HUDEP-2 (cell line): ENCODE results near the gene IGF2.
A peak's percentile ranks its signal among the peaks of the same experiment; 100 is the strongest.

ENCODE experiments used
- DNase-seq, 76 experiments: peaks; one replicate each; lab custom pipeline; 2025; ENCODE audit not compliant: unreplicated experiment in 76 of 76; lab: John Stamatoyannopoulos, UW

Gene IGF2

GRCh38 chr11:2171591-2172003, 32.4 kb upstream of the IGF2 start, which contains the start of gene TH:
Gene TH (minus strand): TSS chr11:2171815. CDS start chr11:2171786, 29 bp downstream.
- DNase-seq, result no peak

GRCh38 chr11:2169626-2170570, 30.7 kb upstream of the IGF2 start:
- no peak for DNase-seq

- DNase-seq, result no peak
Observed at GRCh38 chr11:2169005-2169378, 29.8 kb upstream of the IGF2 start.

- no peak for DNase-seq
Observed at GRCh38 chr11:2168286-2169004, 29.3 kb upstream of the IGF2 start.

GRCh38 chr11:2167141-2168045, 28.2 kb upstream of the IGF2 start:
- no peak for DNase-seq

- DNase-seq, result peak in 13 of 76 experiments; percentile 4 to 49 (median 9)
Observed at GRCh38 chr11:2166091-2166851, 27.1 kb upstream of the IGF2 start.

GRCh38 chr11:2165571-2165970, 26.4 kb upstream of the IGF2 start:
- no peak for DNase-seq

- no peak for DNase-seq
Observed at GRCh38 chr11:2164861-2165555, 25.8 kb upstream of the IGF2 start.

- DNase-seq, result no peak
Observed at GRCh38 chr11:2164081-2164480, 24.9 kb upstream of the IGF2 start.

GRCh38 chr11:2163428-2163978, 24.3 kb upstream of the IGF2 start:
- DNase-seq, result no peak

- no peak for DNase-seq
Observed at GRCh38 chr11:2160736-2161259, 21.6 kb upstream of the IGF2 start, which contains the start of gene INS. Gene INS (minus strand): TSS chr11:2161209. CDS start chr11:2160971, 238 bp downstream.

- DNase-seq, result no peak
Observed at GRCh38 chr11:2159536-2160413, 20.6 kb upstream of the IGF2 start.

GRCh38 chr11:2158966-2159365, 19.8 kb upstream of the IGF2 start:
- no peak for DNase-seq

- no peak for DNase-seq
Observed at GRCh38 chr11:2158296-2158737, 19.1 kb upstream of the IGF2 start.

- no peak for DNase-seq
Observed at GRCh38 chr11:2157294-2158040, 18.3 kb upstream of the IGF2 start.

- DNase-seq, result peak in 51 of 76 experiments; percentile 1 to 74 (median 31)
Observed at GRCh38 chr11:2156416-2157182, 17.4 kb upstream of the IGF2 start.
